Coronary artery (tissue), 2 donors: Measurements from ENCODE around the gene ZBTB48.
A peak's percentile ranks its signal among the peaks of the same experiment; 100 is the strongest.

ENCODE experiments used
- DNase-seq: peaks from one replicate; pipeline ENCODE4 v3.0.0-alpha.2; 2017; ENCODE audit warnings: low spot score
- H3K27ac ChIP-seq, 2 donors: fragments of 200-600 bp; sonication (generic); one replicate each; pipeline ENCODE4 v1.5.1; 2016 to 2019
- H3K4me3 ChIP-seq: fragments of 200-600 bp; sonication (generic); 2 replicates; pipeline ENCODE4 v1.5.1; 2016; ENCODE audit warnings: mild to moderate bottlenecking, moderate library complexity
- CTCF ChIP-seq: fragments of 200-600 bp; sonication (generic); IDR thresholded peaks from one replicate; pipeline ENCODE4 v1.5.1; 2019; ENCODE audit warnings: antibody characterized with exemption

Gene ZBTB48

GRCh38 chr1:6637770-6638169 is 58.0 kb downstream of the ZBTB48 start:
- H3K27ac ChIP-seq = peak overlapping the region; percentile 77 to 80
- DNase-seq = no peak
- TF ChIP-seq CTCF = no peak
- H3K4me3 ChIP-seq = peak overlapping the region; percentile 33

- peak overlapping the region; percentile 33 for H3K4me3 ChIP-seq
These were observed 58.4 kb downstream of the ZBTB48 start for GRCh38 chr1:6638226-6638625.

More at GRCh38 chr1:6638226-6638625, 58.4 kb downstream of the ZBTB48 start:
- TF ChIP-seq CTCF = no peak
- peak; percentile 95 for DNase-seq
- peak overlapping the region; percentile 77 to 80 for H3K27ac ChIP-seq
